ENCODE data around the gene HTR6. TPM values are rescaled to one million over a fixed set of nuclear protein-coding genes. Genes with fewer than 3 reads are reported as not detected.

Gene HTR6
- total RNA-seq, 1 donor from 2014 or later, result not detected

- H3K36me3 ChIP-seq (ENCODE audit: control insufficient read depth, insufficient read depth, low read length), result no peaks in the 10 kb centered on the region
- H3K27me3 ChIP-seq (ENCODE audit: control insufficient read depth, insufficient read depth, low read length), result no peaks in the 10 kb centered on the region
- DNase-seq (ENCODE audit: low read depth), result no peak
- H3K4me3 ChIP-seq (ENCODE audit: low read depth, low read length), result no peak overlapping the region
- no peak for TF ChIP-seq CTCF (IDR thresholded peaks at IDR 0.05; ENCODE audit: insufficient read depth, low read length, poor library complexity, severe bottlenecking)
Measured at GRCh38 chr1:19703280-19703679, 38.6 kb downstream of the HTR6 start.

GRCh38 chr1:19704247-19705113 lies 39.8 kb downstream of the HTR6 start:
- no peak overlapping the region for H3K4me3 ChIP-seq (ENCODE audit: low read depth, low read length)
- H3K27me3 ChIP-seq (ENCODE audit: control insufficient read depth, insufficient read depth, low read length), result no peaks in the 10 kb centered on the region
- DNase-seq (ENCODE audit: low read depth), result peak; percentile 25
- no peaks in the 10 kb centered on the region for H3K36me3 ChIP-seq (ENCODE audit: control insufficient read depth, insufficient read depth, low read length)
- TF ChIP-seq CTCF (IDR thresholded peaks at IDR 0.05; ENCODE audit: insufficient read depth, low read length, poor library complexity, severe bottlenecking), result peak; percentile 98

- Histone ChIP-seq H3K4me3 (ENCODE audit: low read depth, low read length) (no peak overlapping the region), H3K27me3 (ENCODE audit: control insufficient read depth, insufficient read depth, low read length) (no peaks in the 10 kb centered on the region), H3K36me3 (ENCODE audit: control insufficient read depth, insufficient read depth, low read length) (no peaks in the 10 kb centered on the region)
- TF ChIP-seq CTCF (IDR thresholded peaks at IDR 0.05; ENCODE audit: insufficient read depth, low read length, poor library complexity, severe bottlenecking), result no peak
- DNase-seq (ENCODE audit: low read depth), result no peak
Measured at GRCh38 chr1:19705464-19705863, 40.8 kb downstream of the HTR6 start.

GRCh38 chr1:19706136-19706535 lies 41.5 kb downstream of the HTR6 start:
- no peak for TF ChIP-seq CTCF (IDR thresholded peaks at IDR 0.05; ENCODE audit: insufficient read depth, low read length, poor library complexity, severe bottlenecking)
- DNase-seq (ENCODE audit: low read depth), result no peak
- no peaks in the 10 kb centered on the region for H3K36me3 ChIP-seq (ENCODE audit: control insufficient read depth, insufficient read depth, low read length)

GRCh38 chr1:19708567-19709110 lies 44.0 kb downstream of the HTR6 start:
- H3K27me3 ChIP-seq (ENCODE audit: control insufficient read depth, insufficient read depth, low read length), result no peaks in the 10 kb centered on the region
- H3K36me3 ChIP-seq (ENCODE audit: control insufficient read depth, insufficient read depth, low read length), result no peaks in the 10 kb centered on the region
- H3K4me3 ChIP-seq (ENCODE audit: low read depth, low read length), result no peak overlapping the region
- no peak for DNase-seq (ENCODE audit: low read depth)
- no peak for TF ChIP-seq CTCF (IDR thresholded peaks at IDR 0.05; ENCODE audit: insufficient read depth, low read length, poor library complexity, severe bottlenecking)

More at GRCh38 chr1:19706136-19706535, 41.5 kb downstream of the HTR6 start:
- Histone ChIP-seq H3K4me3 (ENCODE audit: low read depth, low read length) (no peak overlapping the region), H3K27me3 (ENCODE audit: control insufficient read depth, insufficient read depth, low read length) (no peaks in the 10 kb centered on the region)

All from kidney epithelial cell (primary cell).